Hepatocyte (in vitro differentiated cells): ENCODE measurements around the gene FGGY. TPM values are rescaled to one million over a fixed set of nuclear protein-coding genes. Genes with fewer than 3 reads are reported as not detected.

Experiments
- DNase-seq: peaks from one replicate; pipeline ENCODE4 v3.0.0-alpha.2; 2016; ENCODE audit warnings: low spot score
- H2AFZ ChIP-seq: fragments of 200-600 bp; sonication (generic); 2 replicates; pipeline ENCODE4 v1.6.0; 2016; ENCODE audit warnings: antibody characterized with exemption, mild to moderate bottlenecking
- H3K27ac ChIP-seq: fragments of 200-600 bp; sonication (generic); 2 replicates; pipeline ENCODE4 v1.5.1; 2016; ENCODE audit warnings: mild to moderate bottlenecking
- H3K27me3 ChIP-seq: fragments of 200-600 bp; sonication (generic); 2 replicates; pipeline ENCODE4 v1.6.1; 2016
- H3K36me3 ChIP-seq: fragments of 200-600 bp; sonication (generic); replicated peaks from 2 replicates; pipeline ENCODE4 v1.5.1; 2016; ENCODE audit warnings: low read depth; ENCODE audit not compliant: insufficient read depth
- H3K4me1 ChIP-seq: fragments of 200-600 bp; sonication (generic); 2 replicates; pipeline ENCODE4 v1.5.1; 2016; ENCODE audit warnings: mild to moderate bottlenecking, moderate library complexity; ENCODE audit not compliant: insufficient read depth
- H3K4me2 ChIP-seq: fragments of 200-600 bp; sonication (generic); 2 replicates; pipeline ENCODE4 v1.6.0; 2016
- H3K4me3 ChIP-seq: fragments of 200-600 bp; sonication (generic); 2 replicates; pipeline ENCODE4 v1.5.1; 2016; ENCODE audit warnings: mild to moderate bottlenecking
- H3K79me2 ChIP-seq: fragments of 200-600 bp; sonication (generic); 2 replicates; pipeline ENCODE4 v1.6.0; 2017; ENCODE audit warnings: mild to moderate bottlenecking
- H3K9me2 ChIP-seq: fragments of 200-600 bp; sonication (generic); replicated peaks from 2 replicates; pipeline ENCODE4 v1.6.0; 2017; ENCODE audit warnings: mild to moderate bottlenecking; ENCODE audit not compliant: insufficient read depth
- H3K9me3 ChIP-seq: fragments of 200-600 bp; sonication (generic); 2 replicates; pipeline ENCODE4 v1.5.1; 2016; ENCODE audit warnings: low read depth, mild to moderate bottlenecking
- H4K20me1 ChIP-seq: fragments of 200-600 bp; sonication (generic); 2 replicates; pipeline ENCODE4 v1.6.0; 2016; ENCODE audit warnings: mild to moderate bottlenecking; ENCODE audit not compliant: insufficient read depth, poor library complexity, severe bottlenecking
- CTCF ChIP-seq: fragments of 200-600 bp; sonication (generic); IDR thresholded peaks from 2 replicates; pipeline ENCODE4 v1.5.1; 2016; ENCODE audit warnings: antibody characterized with exemption, mild to moderate bottlenecking; ENCODE audit not compliant: poor library complexity
- EZH2 ChIP-seq: fragments of 200-600 bp; sonication (generic); IDR thresholded peaks from 2 replicates; pipeline ENCODE4 v1.6.1; 2016; ENCODE audit warnings: antibody characterized with exemption, mild to moderate bottlenecking, borderline replicate concordance
- EZH2phosphoT487 ChIP-seq: fragments of 200-600 bp; sonication (generic); IDR thresholded peaks from one replicate; pipeline ENCODE4 v1.6.1; 2018; ENCODE audit warnings: antibody characterized with exemption, mild to moderate bottlenecking, low read depth, moderate library complexity; ENCODE audit not compliant: unreplicated experiment, severe bottlenecking
- whole genome bisulfite sequencing: methylation state at CpG from one replicate; pipeline ENCODE4 v1.1.6; 2016; ENCODE audit warnings: low lambda C conversion rate; ENCODE audit errors: missing lambda C conversion rate; 5-methylcytosine and 5-hydroxymethylcytosine counted together
- polyA plus RNA-seq: library from polyadenylated mRNA; unstranded; fragments of >200 nt; fragmentation: Nextera tagmentation; extraction: Ambion mirVana; gene quantifications from 2 replicates; pipeline ENCODE4 v1.2.1, GENCODE V29; 2016
- total RNA-seq: library from RNA; depleted of rRNA; stranded (reverse); fragments of >200 nt; gene quantifications from 2 replicates; pipeline ENCODE4 v1.2.3, GENCODE V29; 2014

Gene FGGY
- total and polyA plus RNA-seq, 2 experiments from 2014 or later: 18.0 to 20.6 TPM

- DNase-seq: no peak
- Histone ChIP-seq H2AFZ (no peak overlapping the region), H3K27me3 (no peaks in the 10 kb centered on the region), H3K4me3 (no peak overlapping the region), H3K4me2 (no peak overlapping the region), H3K9me3 (no peaks in the 10 kb centered on the region), H3K79me2 (no peaks in the 10 kb centered on the region), H3K4me1 (peaks cover 13% of the 10 kb centered on the region), H3K36me3 (no peaks in the 10 kb centered on the region), H4K20me1 (no peaks in the 10 kb centered on the region), H3K9me2 (no peaks in the 10 kb centered on the region), H3K27ac (no peak overlapping the region)
- whole genome bisulfite sequencing: 81% methylated on average over 1 of the region's 1 CpG
- no peak for TF ChIP-seq CTCF
- no peak for TF ChIP-seq EZH2phosphoT487
- no peak for TF ChIP-seq EZH2
These were observed 102.7 kb downstream of the FGGY start for GRCh38 chr1:59399642-59400041.

GRCh38 chr1:59401581-59401980 is 104.7 kb downstream of the FGGY start:
- H2AFZ ChIP-seq: no peak overlapping the region
- 96% methylated on average over 3 of the region's 3 CpGs for WGBS
- no peaks in the 10 kb centered on the region for H3K36me3 ChIP-seq
- no peaks in the 10 kb centered on the region for H3K9me2 ChIP-seq
- no peak overlapping the region for H3K4me3 ChIP-seq
- no peaks in the 10 kb centered on the region for H4K20me1 ChIP-seq
- DNase-seq: no peak
- peaks cover 4% of the 10 kb centered on the region for H3K4me1 ChIP-seq
- no peaks in the 10 kb centered on the region for H3K27me3 ChIP-seq
- TF ChIP-seq CTCF (no peak), EZH2phosphoT487 (no peak), EZH2 (no peak)
- no peak overlapping the region for H3K4me2 ChIP-seq
- H3K27ac ChIP-seq: no peak overlapping the region
- no peaks in the 10 kb centered on the region for H3K79me2 ChIP-seq
- no peaks in the 10 kb centered on the region for H3K9me3 ChIP-seq

GRCh38 chr1:59404796-59405195 is 107.9 kb downstream of the FGGY start:
- Histone ChIP-seq H3K4me3 (no peak overlapping the region), H3K27ac (no peak overlapping the region), H3K9me2 (no peaks in the 10 kb centered on the region), H3K27me3 (no peaks in the 10 kb centered on the region), H3K79me2 (no peaks in the 10 kb centered on the region), H2AFZ (no peak overlapping the region), H3K4me2 (no peak overlapping the region), H3K9me3 (no peaks in the 10 kb centered on the region), H3K4me1 (peaks cover 18% of the 10 kb centered on the region), H4K20me1 (no peaks in the 10 kb centered on the region), H3K36me3 (no peaks in the 10 kb centered on the region)
- DNase-seq: no peak
- TF ChIP-seq EZH2: no peak
- TF ChIP-seq EZH2phosphoT487: no peak
- no peak for TF ChIP-seq CTCF
- 89% methylated on average over 8 of the region's 8 CpGs for WGBS
